GM19025 (cell line): ENCODE measurements around the gene ATG2B.
"Not testable (repeated sequence)": the region's sequence is repeated elsewhere in the genome, so short reads cannot be mapped to it uniquely, and the experiment has no call there.

Experiments
- ATAC-seq: cut with Tn5 transposase; IDR thresholded peaks from one replicate; pipeline ENCODE4 v1.9.1; 2021; ENCODE audit warnings: mild to moderate bottlenecking, low read depth, moderate library complexity; ENCODE audit not compliant: unreplicated experiment

ATG2B gene

GRCh38 chr14:96256407-96256806, 106.7 kb downstream of the ATG2B start:
- ATAC-seq, result no peak

DNA sequence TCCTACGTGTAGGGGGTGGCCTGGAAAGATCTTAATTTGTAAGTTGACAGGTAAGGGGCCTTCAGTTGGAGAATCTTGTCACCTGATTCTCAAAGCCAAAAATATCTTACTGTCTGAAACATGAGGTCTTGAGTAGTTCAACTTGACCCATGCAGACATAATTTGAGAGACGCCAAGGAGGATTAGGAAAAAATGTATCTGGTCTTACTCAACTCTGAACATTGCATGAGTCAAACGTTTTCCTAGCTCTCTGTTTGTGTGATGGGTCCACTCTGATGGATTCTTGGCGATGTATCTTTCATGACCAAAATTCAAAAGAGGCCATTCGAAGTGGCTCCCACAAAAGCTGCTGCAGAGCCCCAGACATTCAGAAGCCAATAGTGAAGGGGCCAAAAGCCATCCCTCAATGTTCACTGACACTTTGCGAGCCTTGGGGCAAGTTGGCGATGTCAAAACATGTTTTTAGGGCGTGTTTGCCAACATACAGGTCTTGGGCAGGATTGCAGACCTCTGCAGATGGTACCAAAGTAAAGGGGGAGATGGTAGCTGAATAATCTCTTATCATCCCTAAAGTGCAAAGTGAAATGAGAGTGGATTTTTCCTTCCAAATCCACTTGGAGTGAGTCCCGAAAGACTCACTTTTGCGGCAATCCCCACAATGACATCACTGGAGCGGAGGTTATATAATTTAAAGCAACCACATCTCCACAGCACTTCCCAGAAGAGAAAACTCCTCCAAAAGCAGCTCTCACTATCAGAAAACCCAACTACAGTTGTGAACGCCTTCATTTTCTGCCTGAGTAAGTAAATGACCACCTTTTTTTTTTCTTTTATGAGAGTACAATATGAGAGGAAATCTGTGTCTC, 107.4 kb downstream of the ATG2B start, which contains the start of gene BDKRB1:
Gene BDKRB1, plus strand, starts transcription at position 710 of the 866 bp plus-strand sequence. CDS start 7,473 bp downstream, outside the sequence.
- ATAC-seq, result no peak

- ATAC-seq, result no peak
Observed at GRCh38 chr14:96254687-96255086, 108.5 kb downstream of the ATG2B start.

GRCh38 chr14:96252999-96253539, 110.1 kb downstream of the ATG2B start:
- ATAC-seq, result no peak

- ATAC-seq, result no peak
Observed at GRCh38 chr14:96252323-96252998, 110.7 kb downstream of the ATG2B start.

DNA sequence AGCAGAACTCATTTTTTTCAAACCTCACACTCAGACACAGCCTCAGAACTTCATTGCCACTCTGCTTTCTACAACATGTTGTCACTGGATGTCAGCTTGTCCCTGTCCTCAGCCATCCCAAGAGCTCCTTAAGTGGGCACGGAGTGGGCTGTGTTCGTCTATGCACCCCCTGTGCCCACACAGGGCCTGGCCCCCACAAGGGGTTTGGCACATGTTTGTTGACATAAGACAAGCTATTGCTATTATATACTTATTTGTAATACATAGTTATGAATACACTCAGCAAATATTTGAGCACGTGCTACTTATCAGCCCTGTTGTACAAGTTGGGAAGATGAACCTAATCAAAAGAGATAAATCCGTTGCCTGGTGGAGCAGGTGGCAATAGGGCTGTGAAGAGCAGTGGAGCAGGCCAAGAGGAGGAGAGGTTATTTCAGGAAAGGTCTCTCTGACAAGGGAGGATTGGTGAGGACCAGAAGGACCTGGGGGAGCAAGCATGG, 111.4 kb downstream of the ATG2B start:
- ATAC-seq, result no peak

GRCh38 chr14:96250485-96250884, 112.7 kb downstream of the ATG2B start:
- ATAC-seq, result no peak

DNA sequence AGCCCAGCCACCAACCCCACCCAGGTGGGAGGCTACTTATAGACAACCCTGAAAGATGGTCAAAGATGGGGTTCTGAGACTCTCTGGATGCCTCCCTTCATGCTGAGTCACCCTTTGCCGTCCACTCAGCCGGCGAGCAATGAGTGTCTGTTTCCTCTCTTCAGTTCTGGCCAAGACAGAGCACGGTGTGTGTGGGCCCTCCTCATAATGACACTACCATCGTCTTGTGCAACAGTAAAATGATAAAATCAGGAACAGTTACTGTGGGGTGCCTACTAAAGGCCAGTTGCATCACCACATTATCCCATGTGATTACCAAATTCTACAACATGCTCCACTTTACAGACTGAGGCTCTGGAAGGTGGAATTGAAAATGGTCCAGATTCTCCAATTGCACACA, 114.1 kb downstream of the ATG2B start:
- ATAC-seq, result no peak

- no peak for ATAC-seq
Observed at GRCh38 chr14:96247031-96247430, 116.1 kb downstream of the ATG2B start.

DNA sequence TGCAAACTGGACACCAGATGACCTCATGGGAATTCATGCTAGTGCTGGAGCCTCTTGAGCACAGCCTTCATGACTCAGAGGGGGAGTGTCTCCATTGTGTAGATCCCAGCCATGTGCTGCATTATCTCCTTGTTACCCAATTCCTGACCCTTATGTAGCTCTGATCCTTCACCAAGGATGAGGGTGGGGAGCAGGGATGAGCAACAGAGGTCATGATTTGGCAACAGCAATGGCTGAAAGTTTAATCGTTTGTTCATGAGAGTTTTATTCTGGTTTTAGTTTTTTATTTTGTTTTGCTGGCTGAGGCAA, 116.6 kb downstream of the ATG2B start:
- no peak for ATAC-seq

- ATAC-seq, result no peak
Observed at GRCh38 chr14:96245710-96246538, 117.2 kb downstream of the ATG2B start.

DNA sequence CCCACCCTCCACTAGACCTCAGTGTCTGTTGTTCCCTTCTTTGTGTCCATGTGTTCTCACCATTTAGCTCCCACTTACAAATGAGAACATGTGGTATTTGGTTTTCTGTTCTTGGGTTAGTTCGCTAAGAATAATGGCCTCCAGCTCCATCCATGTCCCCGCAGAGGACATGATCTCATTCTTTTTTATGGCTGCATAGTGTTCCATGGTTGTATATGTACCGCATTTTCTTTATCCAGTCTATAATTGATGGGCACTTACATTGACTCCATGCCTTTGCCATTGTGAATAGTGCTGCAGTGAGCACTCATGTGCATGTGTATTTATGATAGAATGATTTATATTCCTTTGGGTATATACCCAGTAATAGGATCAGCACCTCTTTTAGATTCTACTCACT, 118.1 kb downstream of the ATG2B start:
- ATAC-seq, result not testable (repeated sequence)

DNA sequence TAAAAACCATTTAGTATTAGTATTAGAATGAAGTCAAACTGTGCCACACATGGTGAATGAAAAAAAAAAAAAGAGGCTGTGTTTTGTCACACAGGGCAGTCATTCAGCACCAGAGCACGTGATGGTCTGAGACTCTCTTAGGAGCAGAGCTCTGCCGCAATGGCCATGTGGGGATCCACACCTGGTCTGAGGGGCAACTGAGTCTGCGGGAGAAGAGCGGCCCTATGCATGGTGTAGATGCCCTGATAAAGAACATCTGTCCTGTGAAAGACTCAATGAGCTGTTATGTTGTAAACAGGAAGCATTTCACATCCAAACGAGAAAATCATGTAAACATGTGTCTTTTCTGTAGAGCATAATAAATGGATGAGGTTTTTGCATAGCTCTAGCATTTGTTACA, 119.4 kb downstream of the ATG2B start:
- ATAC-seq, result no peak

- ATAC-seq, result no peak
Observed at GRCh38 chr14:96242126-96242525, 121.0 kb downstream of the ATG2B start.

GRCh38 chr14:96240641-96241040, 122.5 kb downstream of the ATG2B start:
- no peak for ATAC-seq

GRCh38 chr14:96239711-96240141, 123.4 kb downstream of the ATG2B start:
- no peak for ATAC-seq

DNA sequence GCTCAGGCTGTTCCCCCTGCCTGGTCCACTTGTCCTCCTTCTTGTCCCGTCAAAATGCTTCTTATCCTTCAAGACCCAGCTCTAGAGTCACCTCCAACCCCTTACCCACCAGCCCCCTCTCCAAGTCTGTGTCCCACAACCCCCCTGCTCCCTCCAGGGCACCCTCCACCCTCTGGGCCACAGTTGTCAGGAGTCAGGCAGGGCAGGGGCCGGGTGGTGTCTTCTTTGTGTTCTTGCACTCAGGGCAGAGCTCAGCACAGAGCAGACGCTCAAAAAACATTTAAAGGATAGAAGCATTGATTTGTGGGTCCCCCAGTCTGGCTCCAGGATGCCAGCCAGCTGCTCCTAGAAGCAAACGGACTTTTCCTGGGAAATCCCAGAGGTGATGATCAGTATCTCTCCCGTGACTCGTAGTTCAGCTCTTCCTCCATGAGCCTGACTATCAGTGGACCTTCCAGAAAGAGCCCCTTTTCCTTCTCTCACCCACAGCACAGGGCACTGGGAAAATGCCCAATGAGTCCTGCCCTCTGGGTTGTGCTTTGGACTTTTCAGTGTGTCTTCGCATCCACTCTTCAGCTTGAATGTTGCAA, 124.4 kb downstream of the ATG2B start:
- no peak for ATAC-seq

- no peak for ATAC-seq
Observed at GRCh38 chr14:96237641-96238040, 125.5 kb downstream of the ATG2B start.

- ATAC-seq, result no peak
Observed at GRCh38 chr14:96235426-96235825, 127.7 kb downstream of the ATG2B start.

- ATAC-seq, result no peak
Observed at GRCh38 chr14:96233661-96234060, 129.5 kb downstream of the ATG2B start.
